HepG2 (cell line): ENCODE measurements around the gene ZBTB46. TPM values are rescaled to one million over a fixed set of nuclear protein-coding genes. Genes with fewer than 3 reads are reported as not detected.

Experiments
- ATAC-seq: fragments of 200-7000 bp; cut with Tn5 transposase; 3 replicates; pipeline ENCODE4 v1.9.1; 2020; ENCODE audit warnings: mild to moderate bottlenecking, moderate library complexity
- BruUV-seq: library from RNA; stranded (reverse); fragments of 400-500 nt; replicated peaks from 2 replicates; lab custom pipeline; 2021; lab: Mats Ljungman, UMichigan
- CTCF ChIA-PET: fragments of 300-600 bp; formaldehyde crosslinking; extraction: SDS; loops from one replicate; lab custom pipeline; 2021; ENCODE audit warnings: low total read pairs, inconsistent platforms, low intra/inter-chr PET ratio; lab: Yijun Ruan, JAX
- POLR2A ChIA-PET: fragments of 350-600 bp; sonication (Branson Sonifier 250); formaldehyde crosslinking; loops from one replicate; lab custom pipeline; 2020; ENCODE audit warnings: antibody characterized with exemption, inconsistent platforms; lab: Yijun Ruan, JAX
- DNase-seq: peaks from one replicate; pipeline ENCODE4 v3.0.0-alpha.2; 2015; ENCODE audit warnings: low spot score
- FAIRE-seq: peaks from 3 replicates; lab custom pipeline; 2011; peaks lifted over from hg19 to GRCh38; lab: Jason Lieb, UNC
- H2AFZ ChIP-seq: one replicate; pipeline ENCODE4 v1.6.1; 2011; ENCODE audit warnings: low read length, inconsistent platforms
- H3K27ac ChIP-seq: fragments of 300-600 bp; 3 replicates; pipeline ENCODE4 v1.8.0; 2011; ENCODE audit warnings: mixed run types, mild to moderate bottlenecking, mixed read lengths, low read length, inconsistent platforms; ENCODE audit not compliant: insufficient read depth; ENCODE audit errors: extremely low read length
- H3K27me3 ChIP-seq, 2 experiments: fragments of 200-600 bp in 1 of 2; 2 replicates in 1 of 2; 3 replicates in 1 of 2; pipeline versions ENCODE4 v1.6.0 to v1.8.0; 2011; ENCODE audit warnings: low read length in 2 of 2, mild to moderate bottlenecking in 2 of 2, moderate library complexity in 2 of 2, inconsistent platforms in 1 of 2; ENCODE audit not compliant: insufficient read depth in 2 of 2, control insufficient read depth in 1 of 2
- H3K36me3 ChIP-seq, 2 experiments: fragments of 200-600 bp in 1 of 2; replicated peaks in 1 of 2; 2 replicates in 1 of 2; 3 replicates in 1 of 2; pipeline versions ENCODE4 v1.5.1 to v1.8.0; 2011; ENCODE audit warnings: low read length in 2 of 2, inconsistent platforms in 1 of 2; ENCODE audit not compliant: insufficient read depth in 2 of 2, control insufficient read depth in 1 of 2
- H3K4me1 ChIP-seq: 2 replicates; pipeline ENCODE4 v1.5.1; 2012; ENCODE audit warnings: low read length, inconsistent platforms; ENCODE audit not compliant: insufficient read depth
- H3K4me2 ChIP-seq: 2 replicates; pipeline ENCODE4 v1.6.0; 2011; ENCODE audit warnings: low read depth, low read length, inconsistent platforms
- H3K4me3 ChIP-seq, 3 experiments: fragments of 200-600 bp in 1 of 3; sonication (generic), shearing (Covaris generic) in 1 of 3; replicated peaks in 1 of 3; 2 replicates each; pipeline ENCODE4 v1.5.1; 2011 to 2016; ENCODE audit warnings: low read length in 3 of 3, inconsistent platforms in 2 of 3, low read depth in 2 of 3, mild to moderate bottlenecking in 2 of 3, control low read depth in 1 of 3, mixed read lengths in 1 of 3; ENCODE audit not compliant: insufficient read depth in 1 of 3
- H3K79me2 ChIP-seq: one replicate; pipeline ENCODE4 v1.6.1; 2011; ENCODE audit warnings: low read length, inconsistent platforms; ENCODE audit not compliant: insufficient read depth
- H3K9ac ChIP-seq: 2 replicates; pipeline ENCODE4 v1.6.0; 2011; ENCODE audit warnings: mild to moderate bottlenecking, low read depth, low read length, inconsistent platforms; ENCODE audit not compliant: insufficient read depth
- H3K9me3 ChIP-seq: 2 replicates; pipeline ENCODE4 v1.5.1; 2012; ENCODE audit warnings: mild to moderate bottlenecking, low read length
- H4K20me1 ChIP-seq: 2 replicates; pipeline ENCODE4 v1.6.0; 2011; ENCODE audit warnings: inconsistent platforms, mild to moderate bottlenecking, low read length, moderate library complexity; ENCODE audit not compliant: insufficient read depth
- AGO1 ChIP-seq: fragments of 200-400 bp; formaldehyde crosslinking; IDR thresholded peaks from 2 replicates; pipeline ENCODE4 v1.6.1; 2017; ENCODE audit warnings: mild to moderate bottlenecking, low read depth, low read length, moderate library complexity; ENCODE audit not compliant: poor library complexity, severe bottlenecking
- MAF1 ChIP-seq: sonication (generic); formaldehyde crosslinking; IDR thresholded peaks from 2 replicates; pipeline ENCODE4 v1.5.0; 2020; ENCODE audit warnings: missing genetic modification reagents, borderline replicate concordance
- TOPORS ChIP-seq: sonication (generic); formaldehyde crosslinking; IDR thresholded peaks from 2 replicates; pipeline ENCODE4 v1.8.0; 2023; ENCODE audit warnings: mild to moderate bottlenecking, missing genetic modification reagents
- ZSCAN21 ChIP-seq: sonication (generic); formaldehyde crosslinking; IDR thresholded peaks from 2 replicates; pipeline ENCODE4 v1.8.0; 2022; ENCODE audit warnings: mild to moderate bottlenecking, missing genetic modification reagents, moderate library complexity, borderline replicate concordance
- ZZZ3 ChIP-seq: sonication (generic); formaldehyde crosslinking; IDR thresholded peaks from 2 replicates; pipeline ENCODE4 v1.4.0; 2020; ENCODE audit warnings: missing genetic modification reagents, mild to moderate bottlenecking, borderline replicate concordance
- WGBS: methylation state at CpG from one replicate; pipeline ENCODE4 v1.1.6; 2017; ENCODE audit warnings: low lambda C conversion rate; 5-methylcytosine and 5-hydroxymethylcytosine counted together
- in situ Hi-C: cut with HindIII; loops from 2 replicates; pipeline ENCODE4 v1.10.0; 2017; ENCODE audit warnings: low pct_unique_long_range_greater_than_20kb; ENCODE audit not compliant: extremely low pct_ligation_motif_present
- intact Hi-C: fragments of 100-400 bp; cut with micrococcal nuclease; formaldehyde crosslinking; loops from one replicate; pipeline ENCODE4 v1.10.0; 2022; ENCODE audit not compliant: unreplicated experiment
- polyA plus RNA-seq, 8 experiments: library from polyadenylated mRNA; depleted of rRNA in 3 of 8; stranded (reverse) in 7 of 8; unstranded in 1 of 8; fragments of >200 nt; fragmentation: Illumina TruSeq in 4 of 8; extraction: Trizol in 4 of 8; gene quantifications; 2 replicates each; pipeline versions ENCODE4 v1.2.1 to v1.2.3, GENCODE V29; 2011 to 2016; ENCODE audit warnings: low read depth in 4 of 8, missing spikeins in 1 of 8, mixed read lengths in 1 of 8; ENCODE audit not compliant: insufficient read depth in 1 of 8
- total RNA-seq, 5 experiments: library from RNA; depleted of rRNA; stranded (reverse); fragments of >200 nt; fragmentation: Illumina TruSeq; extraction: Trizol; gene quantifications; 2 replicates each; pipeline ENCODE4 v1.2.3, GENCODE V29; 2016; ENCODE audit warnings: low read depth in 1 of 5
- TF ChIP-seq, protein P1 (sequence below): sonication (generic); formaldehyde crosslinking; IDR thresholded peaks from 2 replicates; pipeline ENCODE4 v1.4.0; 2020; ENCODE audit warnings: missing genetic modification reagents, mild to moderate bottlenecking, borderline replicate concordance
- TF ChIP-seq, protein P2 (sequence below): sonication (generic); formaldehyde crosslinking; IDR thresholded peaks from 2 replicates; pipeline ENCODE4 v1.4.0; 2020; ENCODE audit warnings: mild to moderate bottlenecking, missing genetic modification reagents
- TF ChIP-seq, protein P3 (sequence below): sonication (generic); formaldehyde crosslinking; IDR thresholded peaks from 2 replicates; pipeline ENCODE4 v1.4.0; 2020; ENCODE audit warnings: mild to moderate bottlenecking, missing genetic modification reagents
- TF ChIP-seq, protein P4 (sequence below): IDR thresholded peaks from 2 replicates; pipeline ENCODE4 v1.6.1; 2016

The ZBTB46 gene
- total and polyA plus RNA-seq, 2 of the 13 experiments (the other 11 are each of a cell fraction or from before 2014, with no cell fraction given): 1.6 to 13.5 TPM

DNA sequence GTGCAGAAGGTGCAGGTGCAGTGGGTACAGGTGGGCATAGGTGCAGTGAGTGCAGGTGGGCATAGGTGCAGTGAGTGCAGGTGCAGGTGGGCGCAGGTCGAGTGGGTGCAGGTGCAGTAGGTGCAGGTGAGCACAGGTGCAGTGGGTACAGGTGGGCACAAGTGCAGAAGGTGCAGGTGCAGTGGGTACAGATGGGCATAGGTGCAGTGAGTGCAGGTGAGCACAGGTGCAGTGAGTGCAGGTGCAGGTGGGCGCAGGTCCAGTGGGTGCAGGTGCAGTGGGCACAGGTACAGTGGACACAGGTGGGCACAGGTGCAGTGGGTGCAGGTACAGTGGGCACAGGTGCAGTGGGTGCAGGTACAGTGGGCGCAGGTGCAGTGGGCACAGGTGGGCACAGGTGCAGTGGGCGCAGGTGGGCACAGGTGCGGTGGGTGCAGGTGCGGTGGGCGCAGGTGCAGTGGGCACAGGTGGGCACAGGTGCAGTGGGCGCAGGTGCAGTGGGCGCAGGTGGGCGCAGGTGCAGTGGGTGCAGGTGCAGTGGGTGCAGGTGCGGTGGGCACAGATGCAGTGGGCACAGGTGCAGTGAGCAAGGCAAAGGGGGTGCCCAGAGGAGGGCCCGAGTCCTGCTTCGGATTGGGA lies 15.3 kb downstream of the ZBTB46 start:
- 92% methylated on average over 14 of the region's 14 CpGs for WGBS
- no peak for FAIRE-seq
- Histone ChIP-seq H3K4me2 (no peak overlapping the region), H3K79me2 (no peaks in the 10 kb centered on the region), H3K27ac (no peak overlapping the region), H3K9me3 (no peaks in the 10 kb centered on the region), H3K36me3 (no peaks in the 10 kb centered on the region), H4K20me1 (no peaks in the 10 kb centered on the region), H2AFZ (no peak overlapping the region), H3K27me3 (no peaks in the 10 kb centered on the region), H3K4me1 (peaks cover 30% of the 10 kb centered on the region), H3K9ac (no peak overlapping the region), H3K4me3 (no peak overlapping the region)
- ATAC-seq: no peak
- DNase-seq: no peak
- ChIA-PET CTCF (no interaction called here), POLR2A (interaction anchor here (1.3 kb wide), 1 partner anchor 141 kb away, joined by 3 read pairs; the partner anchor contains the start of gene UCKL1)
- in situ Hi-C loops: no loop called here
- intact Hi-C loops: no loop called here
- no TSS peak for BruUV-seq
- TF ChIP-seq, protein P1, sequence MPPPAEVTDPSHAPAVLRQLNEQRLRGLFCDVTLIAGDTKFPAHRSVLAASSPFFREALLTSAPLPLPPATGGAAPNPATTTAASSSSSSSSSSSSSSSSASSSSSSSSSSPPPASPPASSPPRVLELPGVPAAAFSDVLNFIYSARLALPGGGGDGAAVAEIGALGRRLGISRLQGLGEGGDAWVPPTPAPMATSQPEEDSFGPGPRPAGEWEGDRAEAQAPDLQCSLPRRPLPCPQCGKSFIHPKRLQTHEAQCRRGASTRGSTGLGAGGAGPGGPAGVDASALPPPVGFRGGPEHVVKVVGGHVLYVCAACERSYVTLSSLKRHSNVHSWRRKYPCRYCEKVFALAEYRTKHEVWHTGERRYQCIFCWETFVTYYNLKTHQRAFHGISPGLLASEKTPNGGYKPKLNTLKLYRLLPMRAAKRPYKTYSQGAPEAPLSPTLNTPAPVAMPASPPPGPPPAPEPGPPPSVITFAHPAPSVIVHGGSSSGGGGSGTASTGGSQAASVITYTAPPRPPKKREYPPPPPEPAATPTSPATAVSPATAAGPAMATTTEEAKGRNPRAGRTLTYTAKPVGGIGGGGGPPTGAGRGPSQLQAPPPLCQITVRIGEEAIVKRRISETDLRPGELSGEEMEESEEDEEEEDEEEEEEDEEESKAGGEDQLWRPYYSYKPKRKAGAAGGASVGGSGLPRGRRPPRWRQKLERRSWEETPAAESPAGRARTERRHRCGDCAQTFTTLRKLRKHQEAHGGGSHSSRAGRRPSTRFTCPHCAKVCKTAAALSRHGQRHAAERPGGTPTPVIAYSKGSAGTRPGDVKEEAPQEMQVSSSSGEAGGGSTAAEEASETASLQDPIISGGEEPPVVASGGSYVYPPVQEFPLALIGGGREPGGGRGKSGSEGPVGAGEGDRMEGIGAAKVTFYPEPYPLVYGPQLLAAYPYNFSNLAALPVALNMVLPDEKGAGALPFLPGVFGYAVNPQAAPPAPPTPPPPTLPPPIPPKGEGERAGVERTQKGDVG (CRISPR knock-in tag): no peak
- TF ChIP-seq, protein P2, sequence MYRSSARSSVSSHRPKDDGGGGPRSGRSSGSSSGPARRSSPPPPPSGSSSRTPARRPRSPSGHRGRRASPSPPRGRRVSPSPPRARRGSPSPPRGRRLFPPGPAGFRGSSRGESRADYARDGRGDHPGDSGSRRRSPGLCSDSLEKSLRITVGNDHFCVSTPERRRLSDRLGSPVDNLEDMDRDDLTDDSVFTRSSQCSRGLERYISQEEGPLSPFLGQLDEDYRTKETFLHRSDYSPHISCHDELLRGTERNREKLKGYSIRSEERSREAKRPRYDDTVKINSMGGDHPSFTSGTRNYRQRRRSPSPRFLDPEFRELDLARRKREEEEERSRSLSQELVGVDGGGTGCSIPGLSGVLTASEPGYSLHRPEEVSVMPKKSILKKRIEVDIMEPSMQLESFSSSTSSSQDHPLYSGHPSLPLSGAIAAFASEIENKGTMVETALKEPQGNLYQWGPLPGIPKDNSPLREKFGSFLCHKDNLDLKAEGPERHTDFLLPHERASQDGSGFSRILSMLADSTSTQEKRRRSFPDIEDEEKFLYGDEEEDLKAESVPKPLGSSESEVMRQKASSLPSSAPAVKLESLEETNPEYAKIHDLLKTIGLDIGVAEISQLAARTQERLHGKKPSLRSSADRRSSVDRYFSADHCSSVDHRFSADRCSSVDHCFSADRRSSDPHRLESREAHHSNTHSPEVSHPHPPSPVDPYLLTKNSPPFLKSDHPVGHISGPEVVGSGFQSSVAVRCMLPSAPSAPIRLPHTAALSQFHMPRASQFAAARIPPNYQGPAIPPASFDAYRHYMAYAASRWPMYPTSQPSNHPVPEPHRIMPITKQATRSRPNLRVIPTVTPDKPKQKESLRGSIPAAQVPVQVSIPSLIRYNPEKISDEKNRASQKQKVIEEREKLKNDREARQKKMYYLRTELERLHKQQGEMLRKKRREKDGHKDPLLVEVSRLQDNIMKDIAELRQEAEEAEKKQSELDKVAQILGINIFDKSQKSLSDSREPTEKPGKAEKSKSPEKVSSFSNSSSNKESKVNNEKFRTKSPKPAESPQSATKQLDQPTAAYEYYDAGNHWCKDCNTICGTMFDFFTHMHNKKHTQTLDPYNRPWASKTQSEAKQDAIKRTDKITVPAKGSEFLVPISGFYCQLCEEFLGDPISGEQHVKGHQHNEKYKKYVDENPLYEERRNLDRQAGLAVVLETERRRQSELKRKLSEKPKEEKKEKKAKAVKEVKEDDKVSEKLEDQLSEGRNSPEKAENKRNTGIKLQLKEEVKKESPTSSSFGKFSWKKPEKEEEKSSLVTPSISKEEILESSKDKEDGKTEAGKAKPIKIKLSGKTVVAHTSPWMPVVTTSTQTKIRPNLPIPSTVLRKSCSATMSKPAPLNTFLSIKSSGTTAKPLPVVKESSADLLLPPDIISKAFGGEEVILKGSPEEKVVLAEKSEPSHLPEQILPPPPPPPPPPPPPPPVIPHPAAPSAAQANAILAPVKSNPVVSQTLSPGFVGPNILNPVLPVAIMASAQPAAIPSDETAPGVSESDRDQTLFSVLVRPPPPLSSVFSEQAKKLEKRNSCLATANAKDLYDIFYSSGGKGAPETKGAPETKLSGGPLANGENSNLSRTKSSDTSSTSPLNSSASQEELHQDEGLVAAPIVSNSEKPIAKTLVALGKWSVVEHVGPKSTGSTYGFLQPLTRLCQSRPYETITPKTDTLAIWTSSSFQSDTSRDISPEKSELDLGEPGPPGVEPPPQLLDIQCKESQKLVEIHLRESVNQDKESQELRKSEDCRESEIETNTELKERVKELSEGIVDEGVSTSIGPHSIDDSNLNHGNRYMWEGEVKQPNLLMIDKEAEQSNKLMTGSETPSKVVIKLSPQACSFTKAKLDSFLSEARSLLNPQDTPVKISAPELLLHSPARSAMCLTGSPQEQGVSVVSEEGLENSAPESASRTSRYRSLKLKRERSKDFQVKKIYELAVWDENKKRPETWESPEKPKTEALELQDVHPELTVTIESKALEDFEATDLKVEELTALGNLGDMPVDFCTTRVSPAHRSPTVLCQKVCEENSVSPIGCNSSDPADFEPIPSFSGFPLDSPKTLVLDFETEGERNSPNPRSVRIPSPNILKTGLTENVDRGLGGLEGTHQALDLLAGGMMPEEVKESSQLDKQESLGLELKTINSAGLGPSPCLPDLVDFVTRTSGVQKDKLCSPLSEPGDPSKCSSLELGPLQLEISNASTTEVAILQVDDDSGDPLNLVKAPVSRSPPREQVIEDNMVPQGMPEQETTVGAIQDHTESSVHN: no peak
- no peak for TF ChIP-seq ZZZ3 (CRISPR knock-in tag)
- peak; percentile 37; the same call in 1 of the 2 replicates for TF ChIP-seq ZSCAN21 (CRISPR knock-in tag)
- TF ChIP-seq, protein P3, sequence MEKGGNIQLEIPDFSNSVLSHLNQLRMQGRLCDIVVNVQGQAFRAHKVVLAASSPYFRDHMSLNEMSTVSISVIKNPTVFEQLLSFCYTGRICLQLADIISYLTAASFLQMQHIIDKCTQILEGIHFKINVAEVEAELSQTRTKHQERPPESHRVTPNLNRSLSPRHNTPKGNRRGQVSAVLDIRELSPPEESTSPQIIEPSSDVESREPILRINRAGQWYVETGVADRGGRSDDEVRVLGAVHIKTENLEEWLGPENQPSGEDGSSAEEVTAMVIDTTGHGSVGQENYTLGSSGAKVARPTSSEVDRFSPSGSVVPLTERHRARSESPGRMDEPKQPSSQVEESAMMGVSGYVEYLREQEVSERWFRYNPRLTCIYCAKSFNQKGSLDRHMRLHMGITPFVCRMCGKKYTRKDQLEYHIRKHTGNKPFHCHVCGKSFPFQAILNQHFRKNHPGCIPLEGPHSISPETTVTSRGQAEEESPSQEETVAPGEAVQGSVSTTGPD: no peak
- no peak for TF ChIP-seq MAF1 (CRISPR knock-in tag)
- TF ChIP-seq AGO1: no peak
- TF ChIP-seq, protein P4, sequence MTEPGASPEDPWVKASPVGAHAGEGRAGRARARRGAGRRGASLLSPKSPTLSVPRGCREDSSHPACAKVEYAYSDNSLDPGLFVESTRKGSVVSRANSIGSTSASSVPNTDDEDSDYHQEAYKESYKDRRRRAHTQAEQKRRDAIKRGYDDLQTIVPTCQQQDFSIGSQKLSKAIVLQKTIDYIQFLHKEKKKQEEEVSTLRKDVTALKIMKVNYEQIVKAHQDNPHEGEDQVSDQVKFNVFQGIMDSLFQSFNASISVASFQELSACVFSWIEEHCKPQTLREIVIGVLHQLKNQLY (CRISPR knock-in tag): no peak
- no peak for TF ChIP-seq TOPORS (CRISPR knock-in tag)
